IPS-NIHi11 (cell line): ENCODE data around the gene HAVCR1.

ENCODE experiments used
- DNase-seq: peaks from one replicate; pipeline ENCODE4 v3.0.0; 2012; ENCODE audit warnings: mixed read lengths, low spot score

HAVCR1 gene

DNA sequence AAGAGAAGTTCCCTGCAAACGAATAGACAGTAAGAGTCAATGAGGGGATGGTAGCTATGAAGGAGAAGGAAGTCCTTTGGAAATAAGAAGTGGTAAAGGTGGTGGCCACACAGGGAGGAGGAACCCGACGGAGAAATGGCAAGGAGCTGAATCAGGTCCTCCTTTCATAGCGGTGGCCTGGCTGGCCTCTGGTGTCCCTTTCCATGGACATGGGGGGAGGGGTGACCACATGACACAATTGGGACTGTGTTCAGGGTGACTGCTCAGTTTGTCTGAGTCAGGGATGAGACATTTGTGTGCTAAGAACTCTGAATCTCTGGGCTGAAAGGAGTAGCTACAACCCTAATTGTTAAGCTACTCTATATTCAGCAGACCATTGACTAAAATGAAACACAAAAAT, 67.2 kb downstream of the HAVCR1 start:
- DNase-seq, result no peak

DNA sequence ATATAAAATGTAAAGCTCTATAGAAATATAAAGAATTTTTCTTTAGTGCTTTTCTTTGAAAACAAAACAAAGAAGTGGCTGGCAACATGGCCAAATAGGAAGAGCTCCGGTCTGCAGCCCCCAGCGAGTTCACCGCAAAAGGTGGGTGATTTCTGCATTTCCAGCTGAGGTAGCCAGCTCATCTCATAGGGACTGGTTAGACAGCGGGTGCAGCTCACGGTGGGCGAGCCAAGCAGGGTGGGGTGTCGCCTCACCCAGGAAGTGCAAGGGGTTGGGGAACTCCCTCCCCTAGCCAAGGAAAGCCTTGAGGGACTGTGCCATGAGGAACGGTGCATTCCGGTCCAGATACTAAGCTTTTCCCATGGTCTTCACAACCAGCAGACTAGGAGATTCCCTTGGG, 74.9 kb downstream of the HAVCR1 start:
- no peak for DNase-seq

DNA sequence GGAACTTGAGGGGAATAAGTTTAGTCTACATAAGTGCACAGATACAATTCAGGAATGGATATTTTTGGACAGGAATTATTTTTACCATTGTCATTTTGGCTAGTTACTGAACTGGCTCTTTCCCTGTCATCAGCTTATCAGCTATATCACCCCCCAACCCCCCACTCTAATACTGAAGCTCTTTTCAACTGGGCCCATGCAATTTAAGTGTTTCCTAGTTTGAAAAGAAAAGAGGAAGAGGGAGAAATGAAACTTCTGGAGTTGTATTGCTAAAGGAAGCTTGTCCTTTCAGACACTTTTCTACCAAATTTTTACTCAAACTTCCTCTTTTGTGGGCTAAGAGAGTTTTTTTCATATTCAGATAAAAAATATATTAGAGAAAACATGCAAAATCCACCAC, 77.4 kb downstream of the HAVCR1 start:
- no peak for DNase-seq
